Fibroblast of lung (primary cell): ENCODE results near the gene CD58.

ENCODE experiments used
- EZH2 ChIP-seq: IDR thresholded peaks from 2 replicates; pipeline ENCODE4 v1.5.1; 2012; ENCODE audit warnings: low read length, control low read depth, mild to moderate bottlenecking; ENCODE audit errors: missing control alignments
- TF ChIP-seq, protein P1 (sequence below), 2 donors: IDR thresholded peaks in 1 of 2; conservative IDR thresholded peaks in 1 of 2; 1 replicate in 1 of 2; 2 replicates in 1 of 2; pipeline ENCODE4 v1.5.1; 2011 to 2012; ENCODE audit warnings: low read length in 2 of 2, control low read depth in 1 of 2, inconsistent platforms in 1 of 2, low read depth in 1 of 2, mild to moderate bottlenecking in 1 of 2

DNA sequence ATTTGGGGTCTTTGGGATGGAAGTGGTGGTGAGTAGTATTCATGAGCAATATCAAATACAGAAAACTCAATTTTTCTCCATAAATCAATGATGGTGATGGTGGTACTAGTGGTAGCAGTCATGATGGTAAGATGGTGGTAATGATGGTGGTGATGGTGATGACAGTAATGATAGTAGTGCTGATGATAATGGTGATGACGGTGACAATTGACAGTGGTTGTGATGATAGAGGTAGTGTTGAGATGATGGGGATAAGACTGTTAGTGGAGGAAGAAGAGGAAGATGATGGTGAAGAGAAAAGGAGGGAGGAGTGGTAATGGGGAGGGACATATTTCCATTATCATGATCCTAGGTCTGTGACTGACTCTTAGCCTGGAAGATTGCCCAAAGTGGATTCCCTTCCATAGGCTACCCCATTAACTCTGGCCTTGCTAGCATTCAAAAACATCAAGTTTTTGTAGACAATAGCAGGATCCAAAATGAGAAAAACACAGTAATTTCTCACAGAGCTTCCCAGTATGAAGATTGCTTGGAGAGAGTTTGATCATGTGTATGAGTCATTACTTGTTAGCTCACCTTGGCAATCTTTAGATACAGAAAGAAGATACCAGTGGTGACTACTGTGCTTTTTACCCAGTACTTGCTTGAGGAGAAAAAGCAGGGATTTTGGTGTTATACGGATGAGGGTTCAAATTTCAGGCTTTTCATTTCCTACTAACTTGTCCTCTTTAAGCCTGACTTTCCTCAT lies 103.8 kb downstream of the CD58 start:
- TF ChIP-seq, protein P1, sequence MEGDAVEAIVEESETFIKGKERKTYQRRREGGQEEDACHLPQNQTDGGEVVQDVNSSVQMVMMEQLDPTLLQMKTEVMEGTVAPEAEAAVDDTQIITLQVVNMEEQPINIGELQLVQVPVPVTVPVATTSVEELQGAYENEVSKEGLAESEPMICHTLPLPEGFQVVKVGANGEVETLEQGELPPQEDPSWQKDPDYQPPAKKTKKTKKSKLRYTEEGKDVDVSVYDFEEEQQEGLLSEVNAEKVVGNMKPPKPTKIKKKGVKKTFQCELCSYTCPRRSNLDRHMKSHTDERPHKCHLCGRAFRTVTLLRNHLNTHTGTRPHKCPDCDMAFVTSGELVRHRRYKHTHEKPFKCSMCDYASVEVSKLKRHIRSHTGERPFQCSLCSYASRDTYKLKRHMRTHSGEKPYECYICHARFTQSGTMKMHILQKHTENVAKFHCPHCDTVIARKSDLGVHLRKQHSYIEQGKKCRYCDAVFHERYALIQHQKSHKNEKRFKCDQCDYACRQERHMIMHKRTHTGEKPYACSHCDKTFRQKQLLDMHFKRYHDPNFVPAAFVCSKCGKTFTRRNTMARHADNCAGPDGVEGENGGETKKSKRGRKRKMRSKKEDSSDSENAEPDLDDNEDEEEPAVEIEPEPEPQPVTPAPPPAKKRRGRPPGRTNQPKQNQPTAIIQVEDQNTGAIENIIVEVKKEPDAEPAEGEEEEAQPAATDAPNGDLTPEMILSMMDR (conservative IDR thresholded peaks at IDR 0.05 in 1 of 2, IDR thresholded peaks at IDR 0.05 in 1 of 2; ENCODE audit: low read depth in 1 of 2, low read length in 2 of 2): no peak
- TF ChIP-seq EZH2: no peak
